HG03039 (cell line): ENCODE results near the gene PKM.
"Not testable (repeated sequence)": the region's sequence is repeated elsewhere in the genome, so short reads cannot be mapped to it uniquely, and the experiment has no call there.

Source experiments
- ATAC-seq: cut with Tn5 transposase; IDR thresholded peaks from one replicate; pipeline ENCODE4 v1.9.1; 2021; ENCODE audit warnings: mild to moderate bottlenecking, moderate library complexity; ENCODE audit not compliant: unreplicated experiment

The PKM gene

DNA sequence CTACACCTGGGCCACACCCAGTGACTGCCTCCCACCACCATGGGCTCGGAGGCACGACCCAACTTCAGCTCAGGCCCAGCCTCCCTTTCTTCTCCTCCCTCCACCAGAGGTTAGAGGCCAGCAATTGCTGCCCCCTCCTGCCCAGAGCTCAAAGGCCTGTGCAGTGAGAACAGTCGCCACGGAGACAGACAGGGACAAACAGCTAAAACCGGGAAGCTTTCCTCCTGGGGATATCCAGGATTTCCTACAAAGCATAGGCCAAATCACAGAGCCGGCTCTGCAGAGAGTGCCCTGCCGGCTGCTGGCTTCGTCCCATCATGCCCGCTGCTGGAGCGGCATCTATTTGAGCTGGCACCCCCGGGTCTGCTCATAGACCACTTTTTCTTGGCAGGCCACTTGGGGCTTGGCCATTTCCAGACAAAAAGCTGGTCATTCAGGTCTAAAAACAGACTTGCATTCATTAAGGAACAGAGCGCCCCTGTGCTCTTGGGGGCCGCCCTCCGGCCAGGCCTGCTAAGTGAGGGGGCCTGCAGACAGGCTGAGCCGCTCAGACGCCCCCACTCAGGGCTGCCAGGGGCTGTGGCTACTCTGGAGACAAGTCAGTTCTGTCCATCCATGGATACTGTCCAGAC lies 50.9 kb downstream of the PKM start:
- ATAC-seq: no peak

DNA sequence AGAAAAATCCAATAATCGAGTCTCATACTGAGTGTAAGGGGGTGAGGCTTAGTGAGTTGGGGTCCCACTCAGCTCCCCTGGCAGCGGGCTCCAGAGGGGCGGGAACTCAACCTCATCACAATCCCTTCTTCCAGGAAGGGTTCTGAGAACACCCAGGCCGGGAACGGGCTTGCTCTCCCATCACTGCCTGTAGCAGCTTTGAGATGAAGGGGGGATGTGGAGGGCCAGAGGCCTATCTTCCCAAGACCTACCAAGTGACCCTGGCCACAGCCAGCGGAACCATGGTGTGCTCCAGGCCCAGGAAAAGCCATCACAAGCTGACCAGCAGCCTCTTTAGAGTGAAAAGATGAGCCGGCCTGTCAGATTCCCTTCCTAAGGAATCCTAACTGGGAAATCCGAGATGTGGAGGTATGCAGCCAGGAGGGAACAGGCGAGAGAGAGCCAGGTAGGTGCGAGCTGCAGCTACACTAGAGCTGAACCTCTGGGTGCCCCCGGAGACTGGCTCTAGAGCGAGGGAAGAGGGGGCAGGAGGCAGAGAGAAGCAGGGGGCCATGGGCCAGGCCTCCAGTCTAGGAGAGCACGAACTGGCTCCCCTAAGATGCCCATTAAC lies 51.9 kb downstream of the PKM start:
- ATAC-seq: no peak

DNA sequence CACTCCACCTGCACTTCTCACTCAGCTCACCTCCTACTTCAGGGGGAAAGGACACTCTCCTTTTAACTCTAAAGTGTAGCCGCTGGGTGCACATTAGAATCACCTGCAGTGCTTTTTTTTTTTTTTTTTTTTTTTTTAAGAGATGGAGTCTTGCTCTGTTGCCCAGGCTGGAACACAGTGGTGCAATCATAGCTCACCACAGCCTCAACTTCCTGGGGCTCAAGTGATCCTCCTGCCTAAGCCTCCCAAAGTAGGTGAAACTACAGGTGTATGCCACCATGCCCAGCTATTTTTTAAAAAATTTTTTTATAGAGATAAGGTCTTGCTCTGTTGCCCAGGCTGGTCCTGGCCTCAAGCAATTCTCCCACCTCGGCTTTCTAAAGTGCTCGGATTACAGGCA lies 54.2 kb downstream of the PKM start:
- ATAC-seq: no peak

DNA sequence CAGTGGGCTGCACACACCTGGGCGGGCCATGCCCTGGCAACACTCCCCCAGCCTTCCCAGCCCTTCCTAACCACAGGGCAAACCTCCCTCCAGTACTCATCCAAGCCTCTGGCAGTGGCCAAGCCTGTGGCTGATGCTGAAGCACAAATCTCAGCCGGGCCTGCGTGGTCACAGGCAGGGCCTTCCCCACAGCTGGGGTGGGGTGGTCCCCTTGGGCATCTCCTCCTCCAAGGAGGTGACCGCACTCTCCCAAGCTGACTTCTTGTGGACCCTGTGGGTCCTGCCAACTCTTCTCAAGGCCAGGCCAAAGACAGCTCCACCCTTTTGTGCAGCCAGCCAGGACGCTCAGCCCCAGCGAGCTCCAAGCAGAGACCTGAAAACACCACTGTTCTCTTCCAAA lies 54.8 kb downstream of the PKM start:
- ATAC-seq: no peak

DNA sequence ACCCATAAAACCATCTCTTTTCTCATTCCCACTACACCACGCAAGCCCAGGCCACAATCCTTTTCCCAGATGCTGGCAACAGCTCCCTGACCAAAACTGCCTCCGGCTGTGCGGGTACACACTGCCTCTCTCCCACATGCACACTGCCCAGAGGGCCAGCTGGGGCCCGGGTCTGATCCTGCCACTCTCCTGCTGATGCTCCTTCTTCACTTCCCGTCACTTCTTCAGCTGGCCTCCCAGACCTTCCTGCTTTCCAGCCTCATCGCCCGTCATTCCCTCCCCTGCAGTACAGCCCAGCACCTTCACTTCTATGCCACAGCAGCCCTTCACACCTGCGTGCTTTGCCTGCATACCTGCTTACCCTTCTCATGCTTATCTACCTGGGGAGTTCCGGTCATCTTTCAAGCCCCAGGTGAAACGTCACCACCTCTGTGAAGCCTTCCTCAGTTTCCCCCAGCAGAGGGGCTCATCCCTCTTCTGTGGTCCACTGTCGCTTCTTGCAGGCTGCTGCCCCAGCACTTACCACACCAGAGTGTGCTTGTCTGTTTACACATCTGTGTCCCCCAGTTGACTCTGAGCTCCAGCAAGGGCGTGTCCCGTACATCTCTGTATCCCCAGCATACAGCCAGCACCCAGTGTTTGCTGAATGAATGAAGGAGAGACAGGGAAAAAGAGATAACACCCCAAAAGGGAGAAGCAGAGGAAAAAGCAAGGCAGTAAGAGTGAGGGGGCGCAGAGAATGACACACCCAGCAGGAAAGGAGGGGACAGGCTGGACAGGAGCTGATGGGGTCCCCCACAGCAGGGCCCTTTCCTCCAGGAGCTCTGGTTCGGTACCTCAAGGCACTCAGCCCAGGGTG lies 55.6 kb downstream of the PKM start:
- no peak for ATAC-seq

DNA sequence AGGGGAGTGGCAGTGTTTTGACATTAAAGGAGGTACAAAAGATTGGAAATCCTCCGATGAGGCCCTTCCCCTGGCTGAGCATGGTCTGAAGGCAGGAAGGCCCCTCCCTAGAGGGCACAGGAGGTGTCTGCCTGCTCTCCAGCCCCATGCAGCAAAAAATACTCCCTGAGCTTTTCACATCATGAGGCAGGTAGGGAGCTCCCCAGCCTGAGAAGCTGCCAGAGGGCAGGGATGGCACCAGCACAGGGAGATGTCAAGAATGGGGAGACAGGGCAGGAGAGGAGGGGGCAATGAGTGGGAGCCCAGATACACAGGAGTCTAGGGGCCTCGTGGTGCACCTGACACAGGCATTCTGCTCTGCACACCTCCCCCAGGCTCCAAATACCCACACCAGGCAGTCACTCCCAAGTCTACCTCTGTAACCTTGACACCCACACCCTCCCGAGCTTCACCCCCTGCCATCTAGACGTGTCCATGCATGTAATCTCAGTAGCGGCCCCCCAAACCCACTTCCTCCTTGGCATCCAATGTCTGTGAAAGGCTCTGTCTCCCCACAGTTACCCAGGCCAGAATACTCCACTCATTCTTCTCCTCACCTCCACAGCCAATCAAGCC lies 56.3 kb downstream of the PKM start:
- ATAC-seq: no peak

DNA sequence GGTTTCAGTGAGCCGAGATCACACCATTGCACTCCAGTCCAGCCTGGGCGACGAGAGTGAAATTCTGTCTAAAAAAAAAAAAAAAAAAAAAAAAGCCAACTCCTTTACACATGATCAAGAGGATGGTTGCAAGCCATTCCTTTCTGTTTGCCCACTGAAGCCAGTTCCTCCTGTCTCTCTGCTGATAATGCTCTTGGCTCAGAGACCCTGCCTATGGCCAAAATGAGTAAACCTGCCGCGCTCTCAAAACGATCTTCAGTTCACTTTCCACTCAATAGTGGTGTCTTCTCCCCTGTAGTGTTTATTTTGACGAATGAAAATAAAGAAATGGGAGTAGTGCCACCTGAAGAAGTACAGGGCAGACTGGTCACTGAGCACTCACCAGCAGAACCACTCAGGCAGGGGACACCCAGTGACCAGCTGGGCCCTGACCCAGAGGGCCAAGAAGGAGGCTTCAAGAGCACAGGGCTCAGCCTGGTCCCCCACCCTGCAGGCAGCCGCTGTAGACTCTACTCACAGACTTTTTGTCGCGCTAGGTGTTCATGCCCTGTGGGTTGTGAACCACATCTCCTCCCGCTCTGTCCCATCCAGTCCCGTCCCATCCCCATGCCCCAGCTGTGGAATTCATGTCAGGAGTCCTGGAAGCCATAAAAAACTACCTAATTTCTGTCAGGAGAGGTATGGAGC lies 57.0 kb downstream of the PKM start:
- ATAC-seq: no peak

DNA sequence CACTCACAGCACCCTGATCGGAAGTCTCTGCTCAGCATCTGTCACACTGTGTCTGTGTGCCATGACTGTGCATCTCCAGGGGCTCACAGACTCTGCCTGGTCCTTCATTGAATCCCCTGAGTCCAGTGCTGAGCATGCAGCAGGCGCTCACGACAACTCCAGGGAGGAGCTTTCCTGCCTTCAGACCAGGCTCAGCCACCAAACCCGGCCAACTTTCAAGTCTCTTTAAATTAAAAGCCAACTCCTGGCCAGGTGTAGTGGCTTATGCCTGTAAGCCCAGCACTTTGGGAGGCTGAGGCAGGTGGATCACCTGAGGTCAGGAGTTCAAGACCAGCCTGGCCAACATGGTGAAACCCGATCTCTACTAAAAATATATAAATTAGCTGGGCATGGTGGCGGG lies 57.6 kb downstream of the PKM start:
- no peak for ATAC-seq

DNA sequence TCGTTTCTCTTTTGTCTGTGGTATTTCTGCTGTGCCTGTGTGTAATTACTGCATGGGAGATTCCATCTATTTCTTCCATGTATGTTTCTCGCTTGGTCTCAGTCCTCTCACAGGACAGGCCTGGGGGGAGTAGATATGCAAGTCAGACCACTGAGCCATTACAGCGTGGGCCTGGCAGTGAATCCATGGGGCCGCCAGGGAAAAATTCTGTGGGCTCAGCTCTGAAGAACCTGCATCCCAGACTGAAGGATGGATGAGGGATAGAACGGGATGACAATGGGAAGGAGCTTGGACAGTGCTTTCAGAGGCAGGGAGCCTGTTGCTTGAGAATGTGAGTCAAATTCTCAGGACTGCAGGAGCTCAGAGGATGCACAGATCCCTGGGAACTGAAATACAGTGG lies 58.2 kb downstream of the PKM start:
- ATAC-seq: no peak

DNA sequence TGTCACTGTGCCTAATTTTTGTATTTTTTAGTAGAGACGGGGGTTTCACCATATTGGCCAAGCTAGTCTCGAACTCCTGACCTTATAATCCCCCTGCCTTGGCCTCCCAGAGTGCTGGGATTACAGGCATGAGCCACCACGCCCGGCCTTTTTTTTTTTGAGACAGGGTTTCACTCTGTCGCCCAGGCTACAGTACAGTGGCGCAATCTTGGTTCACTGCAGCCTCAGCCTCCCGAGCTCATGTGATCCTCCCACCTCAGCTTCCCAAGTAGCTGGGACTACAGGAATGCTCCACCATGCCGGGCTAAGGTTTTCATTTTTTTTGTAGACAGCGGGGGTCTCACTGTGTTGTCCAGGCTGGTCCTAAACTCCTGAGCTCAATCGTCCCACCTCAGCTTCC lies 59.0 kb downstream of the PKM start:
- ATAC-seq: not testable (repeated sequence)

DNA sequence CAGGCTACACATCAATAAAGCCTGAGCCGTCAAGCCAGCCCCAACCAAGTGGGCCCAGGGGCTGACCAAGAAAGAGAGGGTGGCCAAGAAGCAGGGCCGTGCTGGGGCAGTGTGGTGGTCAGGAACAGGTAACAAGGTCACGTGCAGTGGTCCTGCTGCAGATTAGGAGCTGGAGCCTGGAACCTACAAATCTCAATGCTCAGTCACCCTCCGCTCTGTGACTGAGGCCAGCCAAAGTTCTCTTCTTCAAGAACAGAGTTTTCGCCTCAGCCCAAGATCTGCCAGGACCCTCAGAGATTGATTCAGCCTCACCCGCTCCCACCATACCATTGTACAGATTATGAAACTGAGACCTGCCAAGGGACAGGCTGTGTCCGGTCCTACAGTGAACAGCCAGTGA lies 60.3 kb downstream of the PKM start:
- ATAC-seq: no peak

DNA sequence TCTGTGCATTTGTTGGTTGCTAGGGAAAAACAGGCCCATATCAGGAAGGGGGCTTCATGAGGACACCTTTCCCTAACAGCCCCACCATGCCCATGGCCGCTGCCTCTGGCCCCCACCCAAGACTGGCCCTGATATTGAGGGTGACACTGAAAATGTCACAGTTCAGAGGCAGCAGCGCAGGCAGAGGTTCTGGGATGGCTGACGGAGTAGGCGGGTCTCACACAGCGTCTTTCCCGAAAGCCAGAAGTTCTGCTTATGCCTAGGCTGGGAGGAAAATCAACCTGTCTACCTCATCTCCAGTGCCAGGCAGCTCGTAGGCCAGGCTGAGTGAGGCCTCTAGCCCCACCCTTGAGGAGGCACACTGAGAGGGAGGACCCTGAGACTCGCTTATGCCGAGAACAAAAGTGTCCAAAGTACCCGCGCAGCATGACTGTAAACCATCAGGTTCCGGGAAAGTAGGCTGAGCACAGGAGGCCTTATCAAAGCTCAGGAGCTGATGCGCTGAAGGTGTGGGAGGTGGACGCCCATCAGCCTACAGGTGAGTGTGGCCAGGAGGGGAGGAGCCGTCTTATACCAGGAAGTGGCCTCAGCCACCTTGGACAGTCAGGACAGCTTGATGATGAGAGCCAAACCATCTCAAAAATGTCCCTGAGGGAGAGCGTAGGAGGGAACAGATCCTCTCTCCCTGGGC lies 60.9 kb downstream of the PKM start:
- ATAC-seq: no peak

DNA sequence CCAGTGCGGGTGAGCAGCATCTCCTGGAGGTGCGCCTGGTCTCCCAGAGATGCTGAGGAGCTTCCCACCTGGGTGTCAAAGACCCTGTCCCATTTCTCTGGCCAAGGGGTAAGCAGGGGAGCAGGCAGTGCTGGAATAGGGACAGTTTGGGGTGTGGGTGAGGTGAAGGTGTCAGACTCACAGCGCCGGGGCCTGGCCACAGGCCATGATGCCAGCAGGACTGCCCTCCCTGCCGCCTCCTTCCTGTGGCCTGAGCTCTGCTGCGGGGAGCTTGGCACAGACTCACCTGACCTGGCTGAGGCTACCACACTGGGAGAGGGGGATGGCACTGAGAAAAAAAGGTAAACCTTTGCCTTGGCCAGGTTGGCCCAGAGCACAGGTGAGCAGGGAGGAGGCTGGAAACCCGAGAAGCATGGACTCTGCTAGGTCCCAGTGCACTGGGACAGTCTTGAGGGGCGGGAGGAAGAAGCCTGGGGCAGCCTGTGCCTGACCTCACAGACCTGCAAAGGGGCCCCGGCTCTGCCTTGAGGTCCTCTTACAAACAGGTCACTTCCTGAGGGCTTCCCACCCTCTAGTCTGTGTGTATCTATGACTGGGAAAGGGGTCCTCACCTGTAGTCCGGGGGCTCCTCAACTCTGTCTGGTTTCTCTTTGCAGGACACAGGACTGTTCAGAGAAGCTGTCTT lies 61.6 kb downstream of the PKM start:
- no peak for ATAC-seq

DNA sequence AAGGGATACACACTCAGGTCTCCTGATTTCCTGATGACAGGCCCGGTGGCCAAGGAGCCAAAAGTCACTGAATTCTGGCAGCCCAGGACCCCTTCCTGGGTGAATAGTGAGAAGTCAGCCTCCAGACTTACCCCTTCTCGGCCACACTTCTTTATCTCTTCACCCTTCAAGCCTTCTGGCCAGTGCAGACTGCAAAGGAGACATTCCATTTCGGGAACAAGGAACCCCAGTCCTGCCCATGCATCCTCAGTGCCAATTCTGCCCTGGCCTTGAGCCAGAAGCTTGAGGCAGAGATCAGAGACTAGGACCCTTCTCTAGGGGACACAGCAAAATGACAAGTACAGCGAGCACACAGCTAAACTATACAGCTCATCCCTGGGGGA lies 62.2 kb downstream of the PKM start:
- ATAC-seq: no peak

DNA sequence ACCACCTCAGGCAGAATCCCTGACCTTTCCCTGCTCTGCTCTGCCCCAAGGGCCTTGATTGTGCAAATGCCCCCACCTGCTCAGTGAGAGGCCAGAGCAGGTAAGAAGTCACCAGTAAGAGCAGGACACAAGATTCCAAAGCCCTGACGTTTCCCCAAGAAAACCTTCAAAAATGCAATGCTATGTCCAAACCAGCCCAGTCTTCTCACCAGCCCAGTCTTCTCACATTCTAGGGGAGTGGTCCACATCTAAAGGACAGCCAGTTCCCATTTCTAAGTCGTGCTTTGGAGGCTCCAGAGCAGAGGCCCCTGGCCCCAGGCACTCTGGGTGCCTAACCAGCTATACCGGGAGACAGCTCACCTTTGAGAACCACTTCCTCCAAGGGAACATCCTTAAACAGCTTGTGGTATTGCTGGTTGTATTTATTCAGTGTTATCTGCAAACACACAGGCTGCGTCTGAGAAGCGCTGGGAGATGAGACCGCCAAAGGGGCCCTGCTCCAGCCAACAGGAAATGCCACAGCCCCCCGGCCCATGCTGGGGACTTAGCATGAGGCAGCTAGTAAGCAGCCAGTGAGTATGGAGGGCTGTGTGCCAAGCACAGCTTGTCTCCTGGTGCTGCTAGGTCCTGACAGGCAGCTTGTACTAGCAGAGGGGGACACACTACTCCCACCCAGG lies 62.7 kb downstream of the PKM start:
- no peak for ATAC-seq

DNA sequence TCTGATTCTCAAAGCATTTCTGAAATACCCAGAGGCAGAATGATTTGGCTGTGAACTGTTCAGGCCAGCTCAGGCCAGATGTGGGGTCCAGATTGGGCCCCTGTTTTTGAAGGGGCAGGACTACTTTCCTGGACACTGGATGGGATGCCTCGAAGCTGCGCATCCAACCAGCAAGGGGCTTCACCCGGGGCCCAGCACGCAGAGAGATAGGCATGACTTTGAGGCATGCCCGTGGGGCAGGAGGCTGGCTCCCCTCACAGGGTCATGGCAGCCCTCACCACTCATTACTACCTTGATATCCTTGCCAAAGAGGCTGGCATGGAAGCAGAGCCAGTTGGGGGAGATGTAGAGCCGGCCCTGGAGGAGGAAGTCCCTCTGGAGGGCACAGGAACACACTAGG lies 63.5 kb downstream of the PKM start:
- ATAC-seq: no peak

DNA sequence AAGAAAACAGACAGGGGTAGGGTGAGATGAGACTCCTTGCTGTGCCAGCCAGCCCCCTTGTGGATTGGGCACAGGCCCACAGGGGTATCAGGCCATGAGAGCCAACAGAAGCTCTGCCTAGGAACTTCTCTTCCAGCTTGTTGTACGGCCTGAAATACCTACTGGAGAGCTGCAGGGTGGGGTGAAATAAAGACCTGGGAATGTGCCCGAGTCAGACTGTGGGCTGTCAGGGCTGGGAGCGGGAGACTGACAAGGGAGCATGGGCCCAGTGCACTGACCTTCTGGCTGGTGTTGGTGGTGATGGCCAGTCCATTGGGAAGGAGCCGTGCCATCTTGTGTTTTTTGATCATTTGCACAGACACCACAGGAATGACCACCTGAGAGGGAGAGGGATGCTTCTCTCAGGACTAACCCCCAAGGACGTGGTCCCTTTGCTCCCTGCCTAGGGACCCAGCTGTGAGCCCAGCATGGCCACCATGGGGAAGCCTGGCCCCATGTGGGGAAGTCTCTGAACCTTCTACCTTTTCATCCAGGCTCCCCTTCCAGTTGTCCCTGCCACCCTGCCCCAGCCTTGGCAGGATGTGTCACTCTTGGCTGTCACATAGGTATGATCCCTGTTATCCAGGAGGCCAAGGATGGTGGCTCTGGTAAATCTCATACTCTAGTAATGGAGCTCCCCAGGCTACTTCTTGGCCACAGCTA lies 64.1 kb downstream of the PKM start:
- ATAC-seq: no peak

DNA sequence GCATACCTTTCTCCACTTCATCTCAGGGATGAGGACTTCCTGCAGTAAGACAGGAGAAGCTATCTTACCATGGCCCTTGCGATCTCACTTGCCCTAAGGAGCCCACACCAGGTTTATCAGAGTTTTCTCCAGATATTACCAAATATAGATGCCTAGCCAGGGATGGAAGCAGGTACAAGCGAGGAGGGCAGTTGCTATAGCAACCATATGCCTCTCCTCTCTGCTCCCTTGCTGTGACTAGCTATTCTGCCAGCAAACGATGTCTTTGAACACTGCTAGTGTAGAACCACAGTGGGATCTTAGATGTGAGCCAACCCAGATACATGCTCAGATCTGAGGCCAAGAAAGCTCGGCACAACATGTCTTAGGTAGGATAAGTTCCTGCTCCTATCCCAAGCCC lies 67.3 kb downstream of the PKM start:
- ATAC-seq: no peak

DNA sequence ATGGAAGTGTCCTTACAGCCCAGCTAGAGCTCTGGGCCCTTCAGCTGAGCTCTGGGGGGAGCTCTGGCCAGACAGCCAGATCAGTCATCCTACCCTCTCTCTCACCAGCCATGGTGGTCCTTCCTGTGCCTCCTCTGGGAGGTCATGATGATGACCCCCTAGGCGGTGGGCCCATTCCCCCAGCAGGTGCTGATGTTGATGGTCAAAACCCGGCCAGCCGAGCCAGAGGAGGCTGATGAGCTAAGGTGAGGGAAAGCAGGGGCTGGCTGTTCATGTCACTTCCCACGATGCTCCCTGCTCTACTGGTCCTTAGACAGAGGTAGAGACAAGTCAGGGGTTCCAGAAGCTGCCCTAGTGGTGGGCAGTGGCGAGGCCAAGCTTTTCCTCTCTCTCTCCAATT lies 68.4 kb downstream of the PKM start:
- no peak for ATAC-seq
